HAP-1 (cell line): ENCODE results near the gene ZFYVE16.
A peak's percentile ranks its signal among the peaks of the same experiment; 100 is the strongest.
"Not testable (repeated sequence)": the region's sequence is repeated elsewhere in the genome, so short reads cannot be mapped to it uniquely, and the experiment has no call there.

Experiments
- DNase-seq, 2 experiments: peaks; one replicate each; pipeline ENCODE4 v3.0.0-alpha.2; 2016 to 2020; ENCODE audit warnings: low spot score in 2 of 2
- H3K27me3 ChIP-seq: fragments of 250-450 bp; sonication (Bioruptor Pico); 2 replicates; pipeline ENCODE4 v1.5.1; 2020; ENCODE audit warnings: low read depth, mild to moderate bottlenecking, moderate library complexity
- H3K36me3 ChIP-seq: fragments of 250-450 bp; sonication (Bioruptor Pico); replicated peaks from 2 replicates; pipeline ENCODE4 v1.5.1; 2020; ENCODE audit warnings: mild to moderate bottlenecking
- H3K4me1 ChIP-seq: fragments of 250-450 bp; sonication (Bioruptor Pico); 2 replicates; pipeline ENCODE4 v1.5.1; 2020; ENCODE audit warnings: mild to moderate bottlenecking
- H3K4me3 ChIP-seq: fragments of 250-450 bp; sonication (Bioruptor Pico); 2 replicates; pipeline ENCODE4 v1.5.1; 2020; ENCODE audit warnings: mild to moderate bottlenecking, moderate library complexity
- H3K9me3 ChIP-seq: fragments of 250-450 bp; sonication (Bioruptor Pico); 2 replicates; pipeline ENCODE4 v1.5.1; 2020; ENCODE audit warnings: mild to moderate bottlenecking, moderate library complexity
- in situ Hi-C: fragments of 300-500 bp; cut with MboI; formaldehyde crosslinking; loops from 3 replicates; pipeline ENCODE4 v1.14.3; 2020; ENCODE audit warnings: low sequenced_read_pairs, inconsistent platforms, mixed read lengths

Gene ZFYVE16

GRCh38 chr5:80438739-80439138, 30.9 kb downstream of the ZFYVE16 start:
- no peaks in the 10 kb centered on the region for H3K27me3 ChIP-seq
- no peak for DNase-seq
- H3K36me3 ChIP-seq, result peaks cover 8% of the 10 kb centered on the region
- in situ Hi-C loops, result no loop called here
- H3K9me3 ChIP-seq, result no peaks in the 10 kb centered on the region
- no peak overlapping the region for H3K4me3 ChIP-seq
- peaks cover 4% of the 10 kb centered on the region; the same call in 1 of the 2 replicates for H3K4me1 ChIP-seq

DNA sequence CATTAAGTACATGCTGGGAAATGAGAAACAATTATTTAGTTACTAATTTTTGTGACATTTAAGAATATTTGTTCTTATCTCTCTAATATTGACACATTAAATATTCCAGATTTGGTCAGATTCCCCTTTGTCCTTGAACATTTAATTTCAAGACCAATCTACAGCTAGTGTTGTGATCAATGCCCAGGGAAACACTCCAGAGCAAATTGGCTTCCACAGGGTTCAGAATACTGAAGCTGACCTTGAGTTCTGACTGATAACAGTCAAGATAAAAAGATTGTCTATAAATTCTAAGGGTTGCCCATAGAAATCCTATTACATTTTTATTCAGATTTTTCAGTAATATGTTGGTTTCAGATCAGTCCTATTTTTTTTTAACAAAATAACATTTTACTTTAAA, 31.3 kb downstream of the ZFYVE16 start:
- no peak overlapping the region for H3K4me3 ChIP-seq
- H3K27me3 ChIP-seq, result no peaks in the 10 kb centered on the region
- in situ Hi-C loops, result no loop called here
- peaks cover 8% of the 10 kb centered on the region for H3K36me3 ChIP-seq
- no peak for DNase-seq
- no peaks in the 10 kb centered on the region for H3K9me3 ChIP-seq
- H3K4me1 ChIP-seq, result peaks cover 4% of the 10 kb centered on the region; the same call in 1 of the 2 replicates

GRCh38 chr5:80442742-80443141, 34.9 kb downstream of the ZFYVE16 start:
- Histone ChIP-seq H3K9me3 (no peaks in the 10 kb centered on the region), H3K4me3 (no peak overlapping the region), H3K4me1 (peaks cover 4% of the 10 kb centered on the region; the same call in 1 of the 2 replicates), H3K36me3 (peaks cover 16% of the 10 kb centered on the region), H3K27me3 (no peaks in the 10 kb centered on the region)
- in situ Hi-C loops, result no loop called here
- DNase-seq, result no peak

DNA sequence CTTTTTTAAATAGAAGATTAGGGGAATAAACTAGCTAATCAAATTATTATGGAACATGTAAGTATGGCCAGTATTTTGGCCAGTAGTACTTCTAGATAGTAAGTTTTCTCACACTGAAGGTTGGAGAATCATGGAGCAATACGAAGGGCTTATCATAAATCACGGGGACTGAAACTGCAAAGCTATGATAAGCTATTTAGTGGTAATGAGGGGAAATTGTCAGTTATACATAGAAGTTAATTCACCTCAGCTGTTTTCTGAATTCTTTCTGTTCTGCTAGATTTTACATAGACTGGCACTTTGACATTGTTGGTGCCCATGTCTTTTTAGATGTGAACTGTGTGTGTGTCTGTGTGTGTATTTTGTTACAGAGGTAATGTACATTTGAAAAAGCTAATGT, 45.5 kb downstream of the ZFYVE16 start:
- Histone ChIP-seq H3K27me3 (no peaks in the 10 kb centered on the region), H3K4me1 (peaks cover 11% of the 10 kb centered on the region; the same call in 1 of the 2 replicates), H3K36me3 (peaks cover 11% of the 10 kb centered on the region; the same call in 1 of the 2 replicates), H3K4me3 (no peak overlapping the region), H3K9me3 (no peaks in the 10 kb centered on the region)
- in situ Hi-C loops, result no loop called here
- DNase-seq, result no peak

- Histone ChIP-seq H3K4me3 (no peak overlapping the region), H3K9me3 (peaks cover 13% of the 10 kb centered on the region; the same call in 1 of the 2 replicates), H3K4me1 (no peaks in the 10 kb centered on the region), H3K36me3 (peaks cover 19% of the 10 kb centered on the region), H3K27me3 (no peaks in the 10 kb centered on the region)
- in situ Hi-C loops, result no loop called here
- no peak for DNase-seq
Measured at GRCh38 chr5:80463269-80463668, 55.4 kb downstream of the ZFYVE16 start.

GRCh38 chr5:80466669-80467485, 59.0 kb downstream of the ZFYVE16 start:
- no peak for DNase-seq
- Histone ChIP-seq H3K4me3 (no peak overlapping the region), H3K27me3 (no peaks in the 10 kb centered on the region), H3K4me1 (no peaks in the 10 kb centered on the region), H3K9me3 (peaks cover 13% of the 10 kb centered on the region; the same call in 1 of the 2 replicates), H3K36me3 (peaks cover 10% of the 10 kb centered on the region)
- in situ Hi-C loops, result no loop called here

GRCh38 chr5:80468131-80468530, 60.3 kb downstream of the ZFYVE16 start:
- Histone ChIP-seq H3K36me3 (peaks cover 9% of the 10 kb centered on the region), H3K27me3 (no peaks in the 10 kb centered on the region), H3K4me3 (no peak overlapping the region), H3K4me1 (no peaks in the 10 kb centered on the region), H3K9me3 (peaks cover 6% of the 10 kb centered on the region; the same call in 1 of the 2 replicates)
- in situ Hi-C loops, result no loop called here
- DNase-seq, result no peak

DNA sequence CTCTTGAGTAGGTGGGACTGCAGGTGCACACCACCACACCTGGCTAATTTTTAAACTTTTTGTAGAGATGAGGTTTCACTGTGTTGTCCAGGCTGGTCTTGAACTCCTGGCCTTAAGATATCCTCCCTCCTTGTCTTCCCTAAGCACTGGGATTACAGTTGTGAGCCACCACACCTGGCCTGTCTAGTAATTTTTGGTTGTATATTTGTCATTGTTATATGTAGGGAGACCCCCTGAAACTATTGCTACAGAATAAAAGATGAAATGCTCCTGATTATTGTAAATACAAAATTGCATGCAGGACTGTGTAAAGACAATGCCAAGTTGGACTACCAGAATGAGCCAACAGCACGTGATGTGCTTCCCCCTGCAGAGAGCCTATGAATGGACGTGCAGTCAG, 62.8 kb downstream of the ZFYVE16 start:
- H3K27me3 ChIP-seq, in situ Hi-C loops, DNase-seq, H3K4me1 ChIP-seq, H3K4me3 ChIP-seq, H3K9me3 ChIP-seq: not testable (repeated sequence)
- peaks cover 18% of the 10 kb centered on the region for H3K36me3 ChIP-seq

- H3K4me3 ChIP-seq, result no peak overlapping the region
- no peak for DNase-seq
- no peaks in the 10 kb centered on the region for H3K4me1 ChIP-seq
- H3K27me3 ChIP-seq, result no peaks in the 10 kb centered on the region
- peaks cover 18% of the 10 kb centered on the region for H3K36me3 ChIP-seq
- no peaks in the 10 kb centered on the region for H3K9me3 ChIP-seq
- in situ Hi-C loops, result no loop called here
Measured at GRCh38 chr5:80474929-80475328, 67.1 kb downstream of the ZFYVE16 start.

DNA sequence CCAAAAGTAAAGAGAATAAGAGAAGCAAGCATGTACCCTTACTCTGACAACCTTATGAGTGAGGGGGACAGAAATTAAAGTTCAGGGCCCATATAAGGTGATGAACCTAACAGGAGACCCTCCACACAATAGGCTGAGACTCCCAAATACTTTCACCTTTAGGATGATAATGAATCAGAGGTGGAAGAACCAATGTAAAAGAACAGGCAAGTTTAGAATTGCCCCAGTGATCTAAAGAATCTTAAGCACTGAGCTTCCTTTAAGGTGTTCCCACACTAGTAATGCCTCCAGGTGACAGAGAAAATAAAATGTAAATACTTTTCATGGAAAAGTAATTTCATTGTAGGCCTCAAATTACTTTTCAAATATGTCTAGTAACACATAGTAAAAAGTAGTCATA, 71.8 kb downstream of the ZFYVE16 start:
- no peak for DNase-seq
- no peaks in the 10 kb centered on the region for H3K9me3 ChIP-seq
- H3K4me1 ChIP-seq, result peaks cover 2% of the 10 kb centered on the region
- H3K27me3 ChIP-seq, result no peaks in the 10 kb centered on the region
- H3K4me3 ChIP-seq, result no peak overlapping the region
- in situ Hi-C loops, result loop anchor here (10.0 kb wide), 1 partner anchor 195 kb away; no protein-coding TSS in a partner anchor
- H3K36me3 ChIP-seq, result peaks cover 6% of the 10 kb centered on the region

DNA sequence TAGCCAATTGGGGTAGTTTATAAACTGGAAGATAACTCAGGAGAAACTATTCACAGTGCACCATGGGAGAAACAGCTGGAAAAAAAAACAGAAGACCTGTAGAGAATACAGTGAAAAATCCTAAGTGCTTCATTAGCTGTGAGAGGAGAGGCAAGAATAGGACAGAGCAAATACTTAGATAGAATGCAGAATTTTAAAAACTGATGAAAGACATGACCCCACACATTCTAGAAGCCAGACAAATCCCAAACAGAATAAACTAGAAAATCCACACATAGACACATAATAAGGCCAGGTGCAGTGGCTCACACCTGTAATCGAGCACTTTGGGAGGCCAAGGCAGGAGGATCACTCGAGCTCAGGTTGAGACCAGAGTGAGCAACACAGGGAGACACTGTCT, 72.5 kb downstream of the ZFYVE16 start:
- Histone ChIP-seq H3K9me3 (no peaks in the 10 kb centered on the region), H3K27me3 (no peaks in the 10 kb centered on the region), H3K36me3 (peaks cover 3% of the 10 kb centered on the region), H3K4me1 (peaks cover 2% of the 10 kb centered on the region), H3K4me3 (no peak overlapping the region)
- no peak for DNase-seq
- in situ Hi-C loops, result loop anchor here (10.0 kb wide), 1 partner anchor 194 kb away; no protein-coding TSS in a partner anchor

DNA sequence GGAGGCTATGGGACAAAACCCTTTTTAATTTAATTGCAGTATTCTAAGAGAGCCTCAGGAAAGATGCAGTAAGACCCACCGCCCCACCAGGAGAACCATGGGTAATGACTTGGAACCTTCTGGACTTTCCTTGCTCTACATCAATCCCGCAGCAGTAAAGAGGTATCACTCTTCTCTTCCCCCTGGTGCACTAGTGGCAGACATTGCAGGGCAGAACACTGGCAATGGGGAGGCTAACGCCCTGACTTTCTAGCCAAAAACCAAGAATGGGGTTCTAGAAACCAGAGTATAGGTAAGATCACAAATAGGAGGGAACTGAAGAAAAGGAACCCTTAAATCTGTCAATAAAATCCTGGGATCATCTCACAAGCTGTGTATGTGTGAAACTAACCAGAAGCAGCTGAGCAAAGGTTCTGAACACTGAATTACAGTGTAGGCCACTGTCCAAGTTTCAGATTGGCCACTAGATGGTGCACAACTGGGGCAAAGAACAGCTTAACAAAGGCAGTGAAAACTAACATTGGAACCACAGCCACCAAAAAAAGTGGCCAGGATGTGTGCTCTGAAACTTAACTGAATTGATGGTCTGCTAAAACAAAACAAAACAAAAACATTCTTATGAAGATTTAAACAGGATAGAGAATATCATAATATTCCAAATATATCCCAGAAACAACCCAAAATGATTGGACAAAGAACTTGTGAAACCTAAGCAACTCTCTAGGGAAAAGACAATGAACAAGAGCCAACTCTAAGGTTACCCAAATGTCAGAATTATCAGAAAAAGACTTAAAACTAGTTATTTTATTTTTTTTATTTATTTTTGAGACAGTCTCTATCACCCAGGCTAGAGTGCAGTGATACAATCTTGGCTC, 73.4 kb downstream of the ZFYVE16 start:
- Histone ChIP-seq H3K27me3 (no peaks in the 10 kb centered on the region), H3K4me3 (no peak overlapping the region), H3K4me1 (peaks cover 2% of the 10 kb centered on the region), H3K36me3 (no peaks in the 10 kb centered on the region; the same call in none of the 2 replicates), H3K9me3 (no peaks in the 10 kb centered on the region)
- DNase-seq, result peak; percentile 64 to 70
- in situ Hi-C loops, result loop anchor here (10.0 kb wide), 1 partner anchor 194 kb away; no protein-coding TSS in a partner anchor

DNA sequence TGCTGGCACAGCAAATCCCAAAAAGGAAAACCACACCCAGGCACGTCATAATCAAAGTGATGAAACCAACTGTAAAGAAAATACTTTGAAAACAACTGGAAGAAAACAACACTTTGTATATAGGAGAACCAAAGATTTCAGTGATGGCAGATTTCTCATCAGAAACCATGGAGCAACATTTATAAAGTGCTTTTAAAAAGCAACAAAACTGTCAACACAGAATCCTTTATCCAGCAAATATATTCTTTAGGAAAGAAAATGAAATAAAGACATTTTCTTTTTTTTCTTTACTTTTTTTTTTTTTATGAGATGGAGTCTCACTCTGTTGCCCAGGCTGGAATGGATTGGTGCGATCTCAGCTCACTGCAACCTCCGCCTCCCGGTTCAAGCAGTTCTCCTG, 74.7 kb downstream of the ZFYVE16 start:
- H3K36me3 ChIP-seq, result no peaks in the 10 kb centered on the region; the same call in 1 of the 2 replicates
- in situ Hi-C loops, result loop anchor here (10.0 kb wide), 1 partner anchor 192 kb away; no protein-coding TSS in a partner anchor
- no peaks in the 10 kb centered on the region for H3K27me3 ChIP-seq

More for the DNA sequence above, 74.7 kb downstream of the ZFYVE16 start:
- Histone ChIP-seq H3K4me3 (no peak overlapping the region), H3K4me1 (peaks cover 7% of the 10 kb centered on the region), H3K9me3 (no peaks in the 10 kb centered on the region)
- DNase-seq, result no peak
